GM19099 (cell line): ENCODE measurements around the gene KIAA2012.

Experiments used
- POLR2A ChIP-seq: IDR thresholded peaks from 3 replicates; pipeline ENCODE4 v1.6.1; 2011; ENCODE audit warnings: low read depth; ENCODE audit not compliant: insufficient read length; ENCODE audit errors: extremely low read depth

KIAA2012 gene

GRCh38 chr2:202113571-202114142, 40.6 kb downstream of the KIAA2012 start:
- no peak for TF ChIP-seq POLR2A

DNA sequence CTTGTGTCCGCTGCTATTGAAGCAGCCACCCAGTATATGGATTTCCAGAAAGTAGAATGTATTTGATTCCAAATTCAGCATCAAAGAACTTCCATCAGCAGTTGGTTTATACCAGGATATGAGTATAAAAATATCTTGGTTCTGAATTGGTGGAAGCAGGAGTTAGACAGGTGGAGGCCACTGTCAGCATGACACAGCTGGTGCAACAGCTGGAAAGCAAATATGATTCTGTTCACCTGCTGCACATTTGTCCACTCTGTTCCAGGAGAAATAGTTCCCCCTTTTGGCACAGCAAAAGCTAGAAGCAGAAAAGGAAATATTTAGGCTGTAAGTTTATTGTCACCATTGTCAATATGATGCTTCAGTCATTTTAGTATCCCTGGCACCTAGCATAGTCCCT, 41.2 kb downstream of the KIAA2012 start:
- TF ChIP-seq POLR2A: no peak

DNA sequence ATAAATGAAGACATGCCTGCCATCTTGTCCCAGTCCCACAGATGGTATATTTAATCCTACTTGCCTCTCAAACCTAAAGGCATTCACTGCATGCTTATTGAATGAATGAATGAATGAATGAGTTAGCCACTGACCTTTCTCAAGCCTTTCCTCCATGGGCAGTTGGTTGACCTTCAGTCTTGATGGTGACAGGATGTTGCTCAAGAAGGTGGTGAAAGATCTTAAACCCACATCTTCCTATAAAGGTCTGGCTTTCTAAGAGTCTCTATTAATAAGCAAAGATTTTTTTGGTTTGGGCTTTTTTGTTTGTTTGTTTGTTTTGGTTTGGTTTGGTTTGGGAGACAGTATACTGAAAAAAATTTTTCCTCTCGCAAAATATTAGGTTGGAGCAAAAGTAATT, 41.7 kb downstream of the KIAA2012 start:
- no peak for TF ChIP-seq POLR2A

DNA sequence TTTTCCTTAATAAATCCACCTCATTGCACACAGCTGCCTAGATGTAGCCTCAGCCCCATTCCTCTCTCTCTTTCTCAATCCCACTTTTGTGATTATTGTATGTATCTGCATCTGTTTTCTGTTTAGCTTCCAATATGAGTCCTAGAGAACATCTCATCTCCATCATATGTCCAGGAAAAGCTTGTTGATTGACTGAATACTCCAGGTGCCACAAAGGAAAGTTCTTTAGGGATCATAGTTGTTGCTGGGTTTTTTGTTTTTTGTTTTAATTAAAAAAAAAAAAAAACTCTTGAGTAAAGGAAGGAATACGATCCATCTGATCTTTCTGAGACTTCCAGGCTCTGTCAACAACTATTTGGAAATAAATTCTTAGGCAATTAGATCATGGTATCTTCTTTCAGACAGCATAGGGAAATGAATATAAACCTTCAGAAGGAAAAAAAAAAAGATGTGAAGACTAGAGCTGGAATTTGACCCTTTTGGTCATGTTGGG, 42.5 kb downstream of the KIAA2012 start:
- no peak for TF ChIP-seq POLR2A

GRCh38 chr2:202116691-202117090, 43.6 kb downstream of the KIAA2012 start:
- no peak for TF ChIP-seq POLR2A

DNA sequence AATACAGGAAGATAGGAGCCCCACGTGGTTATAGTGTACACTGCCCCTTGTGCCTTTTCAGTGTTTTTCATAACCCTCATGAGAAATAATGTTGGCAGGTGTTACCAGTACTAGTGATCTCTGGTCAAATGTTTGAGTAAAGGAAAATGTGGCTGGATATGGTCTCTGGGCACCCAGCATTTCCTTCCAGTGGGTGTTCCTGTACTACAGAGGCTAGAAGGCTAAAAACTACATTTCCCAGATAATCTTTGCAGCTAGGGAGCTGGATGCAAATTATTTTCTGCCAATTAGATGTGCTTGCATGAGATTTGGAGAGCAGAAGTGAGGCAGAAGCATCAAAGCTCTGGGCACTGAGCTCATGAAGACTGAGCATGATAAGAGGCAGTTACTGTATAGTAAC, 45.1 kb downstream of the KIAA2012 start:
- TF ChIP-seq POLR2A: no peak

GRCh38 chr2:202120828-202121227, 47.8 kb downstream of the KIAA2012 start:
- no peak for TF ChIP-seq POLR2A

- no peak for TF ChIP-seq POLR2A
Measured at GRCh38 chr2:202121532-202122162, 48.6 kb downstream of the KIAA2012 start.

GRCh38 chr2:202122163-202122540, 49.1 kb downstream of the KIAA2012 start:
- no peak for TF ChIP-seq POLR2A

DNA sequence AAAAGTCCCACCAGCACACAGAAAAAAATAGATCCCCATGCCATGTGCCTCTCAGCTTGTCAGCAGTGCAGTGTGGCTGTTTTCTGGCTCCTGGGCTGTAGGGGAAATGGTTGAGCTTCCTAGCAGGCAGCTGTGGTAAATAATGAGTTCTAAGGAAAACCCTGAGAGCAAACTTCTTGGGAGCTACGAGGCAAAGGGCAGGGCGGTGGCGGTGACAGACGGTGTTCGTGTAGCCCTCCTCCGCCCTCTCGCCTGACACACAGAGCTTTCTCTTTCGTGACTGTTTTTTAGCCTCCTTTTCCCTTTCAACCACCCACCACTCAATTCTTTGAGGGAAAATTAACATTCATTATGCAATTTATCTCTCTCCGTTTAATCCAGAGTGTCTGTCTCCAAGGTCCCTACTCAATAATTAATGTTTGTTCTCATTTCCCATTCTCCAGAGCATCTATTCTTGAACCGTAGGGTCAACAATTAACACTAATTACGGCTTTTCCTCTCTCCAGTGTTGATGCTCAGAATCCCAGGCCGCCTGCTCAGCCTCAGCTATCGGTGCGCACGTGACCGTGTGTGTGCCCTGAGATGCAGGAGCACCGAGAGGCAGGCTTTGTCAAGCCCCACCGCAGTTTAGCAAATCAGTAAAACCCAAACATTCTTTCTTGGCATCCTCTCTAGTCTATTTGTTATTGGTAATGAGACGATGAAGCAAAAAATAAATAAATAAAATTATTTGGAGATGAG, 50.1 kb downstream of the KIAA2012 start:
- no peak for TF ChIP-seq POLR2A

DNA sequence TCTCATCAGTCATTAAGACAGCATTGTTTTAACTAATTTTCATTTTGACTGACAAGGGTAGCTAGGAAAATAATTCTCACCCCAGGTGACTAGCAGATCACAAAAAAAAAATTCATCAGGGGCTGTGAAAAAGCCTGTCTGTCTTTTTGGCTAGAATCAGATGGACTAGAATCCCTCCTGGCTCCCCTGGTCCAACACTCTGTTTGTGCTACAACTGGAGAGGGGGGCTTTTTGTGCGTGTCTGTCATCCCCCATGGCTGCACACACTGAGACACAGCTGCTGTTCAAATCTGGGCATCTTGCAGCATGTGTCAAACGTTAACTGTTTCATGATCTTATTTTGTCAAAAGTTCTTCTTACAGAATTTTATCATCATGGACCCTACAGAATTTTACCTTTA, 51.2 kb downstream of the KIAA2012 start:
- no peak for TF ChIP-seq POLR2A

- no peak for TF ChIP-seq POLR2A
Measured at GRCh38 chr2:202127687-202128331, 54.8 kb downstream of the KIAA2012 start.

DNA sequence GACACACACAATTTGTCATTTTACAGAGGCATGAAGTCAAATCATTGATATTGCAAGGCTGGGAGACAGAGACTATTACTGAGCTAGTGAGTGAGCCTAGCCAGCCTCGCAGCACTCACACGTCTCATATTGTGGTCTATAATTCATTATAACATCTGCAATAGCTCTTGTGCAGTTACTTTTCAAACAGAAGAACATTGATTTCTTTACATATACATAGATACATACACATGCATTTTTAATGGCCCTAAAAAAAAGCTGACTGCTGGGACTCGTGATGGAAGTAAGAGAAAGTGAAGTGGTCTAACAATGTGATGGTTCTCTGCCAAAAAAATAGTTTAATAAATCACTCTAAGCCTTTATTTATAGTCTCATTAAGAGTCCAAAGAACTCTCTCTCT, 56.8 kb downstream of the KIAA2012 start:
- TF ChIP-seq POLR2A: no peak

DNA sequence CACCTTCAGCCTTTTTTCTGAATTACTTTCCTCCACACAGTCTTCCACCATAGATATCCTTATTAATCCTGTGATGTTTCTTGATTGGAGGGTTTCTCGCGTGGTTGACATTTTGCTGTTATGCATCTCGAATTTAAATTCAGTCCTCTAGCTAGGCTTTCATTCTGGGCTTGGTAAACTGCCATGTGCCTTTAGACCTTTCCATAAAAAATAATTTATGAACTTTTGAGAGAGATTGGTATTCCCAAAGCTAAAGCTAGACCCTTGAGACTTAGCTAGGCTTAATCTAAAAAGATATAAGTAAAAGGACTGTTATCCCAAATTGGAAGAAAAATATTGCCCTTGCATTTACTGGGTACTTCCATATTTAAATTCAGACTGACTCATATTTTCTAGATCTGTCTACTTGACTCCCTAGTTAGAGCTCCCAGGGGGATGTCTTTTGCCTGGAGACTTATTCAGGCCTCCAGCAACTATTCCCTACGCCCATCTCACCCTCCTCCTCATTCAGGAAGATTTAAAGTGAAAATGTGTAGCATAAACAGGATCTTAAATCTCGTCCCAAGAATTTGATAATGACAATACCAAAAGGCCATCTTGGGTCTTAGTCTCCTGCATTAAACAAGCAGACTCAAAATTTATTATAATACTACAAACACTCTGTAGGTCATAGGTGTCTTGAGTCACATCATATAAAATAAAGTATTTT, 60.3 kb downstream of the KIAA2012 start:
- TF ChIP-seq POLR2A: no peak

- TF ChIP-seq POLR2A: no peak
Measured at GRCh38 chr2:202133909-202134265, 60.8 kb downstream of the KIAA2012 start.
